ENCODE results near the gene TANGO2. TPM values are rescaled to one million over a fixed set of nuclear protein-coding genes. Genes with fewer than 3 reads are reported as not detected.
A peak's percentile ranks its signal among the peaks of the same experiment; 100 is the strongest.

The TANGO2 gene
- total RNA-seq, 2 experiments from 2014 or later, result 40.7 to 41.2 TPM

DNA sequence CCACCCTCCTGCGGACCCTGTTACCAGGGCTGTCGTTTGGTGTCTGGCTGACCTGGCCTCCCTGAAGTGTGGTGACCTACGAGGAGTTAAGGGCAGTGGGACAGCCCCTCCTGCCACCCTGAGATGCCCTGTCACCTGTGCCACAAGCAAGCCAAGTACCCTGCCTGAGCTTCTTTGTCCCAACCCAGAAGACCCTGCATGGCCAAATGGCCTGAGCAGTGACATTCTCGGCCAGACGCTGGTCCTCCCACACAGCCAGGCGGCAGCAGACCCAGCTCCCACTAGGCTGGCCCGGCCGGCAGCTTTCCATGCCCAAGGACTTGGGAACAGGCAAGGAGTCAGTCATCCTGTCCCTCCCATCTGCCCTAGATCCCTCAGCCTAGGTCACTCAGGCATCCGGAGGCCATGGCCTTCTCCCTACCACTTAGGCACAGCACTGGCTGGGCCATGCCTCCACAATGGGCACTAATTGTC lies 11.9 kb upstream of the TANGO2 start:
- no peak for DNase-seq
- POLR2A ChIA-PET, result no interaction called here
- ATAC-seq (ENCODE audit: low read depth), result no peak
- Mint-ChIP-seq H3K36me3 (no peaks in the 10 kb centered on the region), H3K4me3 (no peak overlapping the region), H3K9me3 (peaks cover under 1% of the 10 kb centered on the region), H3K27me3 (peaks cover 6% of the 10 kb centered on the region), H3K27ac (no peak overlapping the region), H3K4me1 (peaks cover 7% of the 10 kb centered on the region)

DNA sequence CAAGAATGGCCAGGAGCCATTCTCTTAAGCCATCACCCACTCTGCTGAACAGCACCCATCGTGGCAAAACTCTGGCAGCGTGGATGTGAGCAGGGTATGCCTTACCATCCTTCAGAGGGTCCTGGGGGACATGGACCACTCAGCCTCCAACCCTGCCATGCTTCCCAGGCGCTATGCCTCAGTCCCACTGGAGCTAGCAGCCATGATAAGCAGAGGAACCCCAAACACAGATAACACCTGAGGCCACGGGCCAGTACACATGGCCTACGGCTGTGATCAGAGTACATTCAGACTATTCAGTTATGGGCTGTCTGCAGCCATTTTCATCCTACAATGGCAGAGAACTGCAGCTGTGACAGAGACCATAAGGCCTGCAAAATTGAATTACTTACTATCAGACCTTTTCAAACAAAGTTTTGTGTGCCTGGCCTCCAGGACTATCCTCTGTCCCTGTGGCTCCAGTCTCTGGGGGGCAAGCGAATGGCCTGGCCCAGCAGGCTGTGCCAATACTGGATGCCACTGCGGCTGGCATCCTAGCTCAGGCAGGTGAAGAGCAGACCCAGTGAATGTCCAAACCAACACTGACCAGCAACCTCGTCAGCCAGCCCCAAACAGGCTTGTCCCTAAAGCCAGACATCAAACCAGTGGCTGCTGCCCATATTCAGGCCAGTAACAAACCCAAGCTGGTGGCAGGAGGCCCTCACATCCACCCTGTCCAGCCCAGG lies 11.2 kb upstream of the TANGO2 start:
- Mint-ChIP-seq H3K27ac (no peak overlapping the region), H3K36me3 (no peaks in the 10 kb centered on the region), H3K9me3 (no peaks in the 10 kb centered on the region), H3K4me1 (peaks cover 7% of the 10 kb centered on the region), H3K27me3 (peaks cover 6% of the 10 kb centered on the region), H3K4me3 (no peak overlapping the region)
- no peak for ATAC-seq (ENCODE audit: low read depth)
- DNase-seq, result no peak
- POLR2A ChIA-PET, result no interaction called here

DNA sequence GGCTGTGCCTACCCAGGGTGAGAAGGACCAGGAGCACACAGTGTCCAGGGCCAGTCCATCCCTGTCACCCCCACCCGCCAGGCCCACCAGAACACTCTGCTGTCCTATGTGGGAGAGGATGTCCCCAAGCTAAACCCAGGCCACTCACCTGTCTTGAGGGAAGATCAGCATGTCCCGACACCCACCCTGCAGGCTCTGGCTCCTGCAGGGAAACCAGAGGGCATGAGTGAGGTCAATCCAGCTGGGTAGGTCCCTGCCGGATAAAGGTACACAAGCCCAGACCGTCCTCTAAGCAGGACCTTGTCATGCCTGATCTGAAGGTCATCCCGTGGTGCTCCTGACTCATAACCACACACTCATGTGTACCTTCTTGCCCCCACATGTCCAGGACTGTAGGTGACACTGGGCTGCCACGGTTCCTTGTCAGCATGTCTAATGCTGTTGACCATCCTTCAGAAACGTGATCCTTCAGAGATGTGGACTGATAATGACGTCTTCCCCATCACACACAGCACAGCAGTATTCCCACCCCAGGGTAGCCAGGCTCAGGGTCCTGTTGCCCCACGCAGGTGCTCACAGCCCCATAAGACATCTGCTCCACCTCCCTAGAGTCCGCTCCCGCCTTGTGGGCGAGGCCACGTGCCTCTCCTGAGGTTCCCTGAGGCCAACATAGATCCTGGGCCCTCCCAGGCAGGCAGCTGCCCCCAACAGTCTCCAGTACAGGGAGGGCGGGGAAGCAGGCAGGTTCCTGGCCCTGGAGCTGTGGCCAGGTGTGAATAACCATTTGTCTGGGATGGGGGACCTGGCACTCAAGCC lies 10.4 kb upstream of the TANGO2 start:
- ATAC-seq (ENCODE audit: low read depth), result no peak
- H3K4me3 Mint-ChIP-seq, result no peak overlapping the region

DNA sequence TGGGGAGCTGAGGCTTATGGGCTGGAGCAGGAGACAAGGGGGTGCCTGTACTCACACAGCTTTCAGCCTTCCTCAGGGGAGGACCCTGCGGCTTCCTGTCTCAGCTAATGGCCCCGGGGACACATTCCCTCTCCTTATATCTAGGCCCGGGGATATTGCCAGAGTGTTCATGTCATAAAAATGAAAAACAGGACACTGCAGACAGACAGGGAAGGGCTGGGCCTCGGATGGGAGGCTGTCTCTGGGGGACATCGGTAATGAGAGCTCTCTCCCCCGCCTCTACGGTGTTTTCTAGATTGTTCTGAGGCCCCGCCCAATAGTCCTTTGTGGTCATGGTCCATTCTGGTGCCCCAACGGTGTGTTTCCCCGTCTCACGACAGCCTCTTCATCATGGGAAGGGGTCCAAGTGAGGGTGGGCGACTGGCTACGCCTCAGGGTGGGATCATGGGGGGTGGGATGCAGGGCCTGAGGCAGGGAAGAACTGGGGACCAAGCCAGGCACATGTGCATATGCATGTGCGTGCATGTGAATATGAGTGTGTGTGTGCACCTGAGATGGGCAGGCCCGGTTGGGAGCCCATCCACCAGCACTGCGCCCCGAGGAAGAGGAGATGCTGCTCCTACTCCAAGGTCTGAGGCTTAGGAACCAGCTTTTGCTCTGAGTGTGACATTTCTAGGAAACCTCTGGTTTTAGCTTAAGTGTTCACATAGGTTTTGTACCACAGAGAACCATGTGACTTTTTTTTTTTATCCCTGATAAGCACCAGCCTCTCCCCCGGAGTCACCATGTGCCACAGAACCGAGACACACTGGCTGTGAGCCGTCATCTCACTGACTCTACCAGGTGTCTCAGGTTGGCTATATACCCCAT lies 9.6 kb upstream of the TANGO2 start:
- H3K4me3 Mint-ChIP-seq, result no peak overlapping the region
- H3K27ac Mint-ChIP-seq, result no peak overlapping the region
- H3K36me3 Mint-ChIP-seq, result no peaks in the 10 kb centered on the region
- H3K4me1 Mint-ChIP-seq, result peaks cover 7% of the 10 kb centered on the region
- peaks cover 13% of the 10 kb centered on the region for H3K27me3 Mint-ChIP-seq
- DNase-seq, result no peak
- ATAC-seq (ENCODE audit: low read depth), result no peak
- no peaks in the 10 kb centered on the region for H3K9me3 Mint-ChIP-seq
- POLR2A ChIA-PET, result interaction anchor here (0.9 kb wide), 1 partner anchor 14 kb away, joined by 3 read pairs; no protein-coding TSS in a partner anchor

More for the DNA sequence above, 10.4 kb upstream of the TANGO2 start:
- Mint-ChIP-seq H3K9me3 (no peaks in the 10 kb centered on the region), H3K36me3 (no peaks in the 10 kb centered on the region), H3K4me1 (peaks cover 7% of the 10 kb centered on the region), H3K27me3 (peaks cover 14% of the 10 kb centered on the region), H3K27ac (no peak overlapping the region)
- POLR2A ChIA-PET, result interaction anchor here (0.9 kb wide), 1 partner anchor 14 kb away, joined by 3 read pairs; no protein-coding TSS in a partner anchor
- DNase-seq, result no peak

DNA sequence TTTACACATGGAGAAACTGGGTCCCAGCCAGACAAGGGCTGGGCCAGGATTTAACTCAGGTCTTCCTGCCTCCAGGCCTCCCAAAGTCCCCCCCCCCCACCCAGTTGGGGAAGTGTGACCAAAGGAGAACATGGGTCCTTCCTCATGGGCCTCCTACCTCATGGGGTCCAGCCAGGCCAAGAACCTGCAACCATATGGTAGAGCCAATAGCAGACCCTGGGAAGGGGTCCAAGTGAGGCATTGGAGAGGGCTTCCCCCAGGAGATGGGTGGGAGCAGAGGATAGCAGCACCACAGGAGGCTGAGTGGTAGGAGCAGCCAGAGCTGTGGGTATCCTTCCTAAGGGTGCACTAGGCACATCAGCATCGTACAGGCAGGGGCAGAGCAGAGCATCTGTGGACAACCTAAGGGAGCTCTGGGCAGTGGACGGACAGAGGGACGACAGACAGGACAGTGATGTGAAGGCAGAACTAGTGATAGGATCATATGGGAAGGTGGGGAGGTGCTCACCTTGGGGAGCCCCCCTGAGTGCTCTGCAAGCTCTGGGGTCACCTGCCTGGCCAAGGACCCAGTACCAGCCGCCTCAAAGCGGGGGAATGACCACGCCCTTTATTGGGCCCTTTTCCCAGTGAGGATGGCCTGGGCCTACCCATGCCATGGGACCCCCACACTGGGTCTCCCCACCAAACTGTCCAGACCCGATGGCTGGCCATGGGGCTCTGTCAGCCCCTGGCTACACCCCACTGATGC lies 8.7 kb upstream of the TANGO2 start:
- ATAC-seq (ENCODE audit: low read depth), result no peak
- Mint-ChIP-seq H3K9me3 (no peaks in the 10 kb centered on the region), H3K27ac (no peak overlapping the region), H3K27me3 (peaks cover 16% of the 10 kb centered on the region), H3K36me3 (no peaks in the 10 kb centered on the region), H3K4me1 (peaks cover 9% of the 10 kb centered on the region), H3K4me3 (no peak overlapping the region)
- DNase-seq, result no peak
- POLR2A ChIA-PET, result interaction anchor here (1.2 to 1.5 kb wide), 2 partner anchors 38 to 41 kb away, joined by 3 to 8 read pairs; no protein-coding TSS in a partner anchor

DNA sequence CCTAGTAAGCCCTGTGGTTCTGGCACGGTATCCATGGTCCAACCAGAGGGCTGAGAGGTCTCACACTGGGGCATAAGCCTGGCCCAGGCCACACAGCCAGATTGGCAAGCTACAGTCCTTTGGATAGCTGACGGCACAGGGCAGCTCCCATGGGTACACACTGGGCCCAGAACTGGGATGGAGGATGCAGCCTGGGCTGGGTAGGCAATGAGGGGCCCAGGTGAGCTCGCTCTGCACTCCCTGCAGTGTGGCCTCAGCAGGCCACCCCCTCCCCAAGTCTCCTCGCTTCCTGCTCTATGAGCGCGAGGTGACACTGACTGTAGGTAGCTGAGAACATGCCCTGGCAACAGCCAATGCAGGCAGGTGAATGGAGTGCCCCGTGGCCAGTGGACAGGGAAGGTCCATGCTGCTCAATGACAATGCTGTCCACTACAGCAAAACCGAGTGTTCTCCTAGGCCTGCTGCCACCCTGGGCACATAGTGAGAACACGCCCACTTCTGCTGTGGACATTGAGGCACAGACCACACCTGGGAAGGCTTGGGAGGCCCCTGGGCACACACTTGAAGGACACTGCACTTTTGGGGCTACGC lies 8.1 kb upstream of the TANGO2 start:
- ATAC-seq (ENCODE audit: low read depth) (no peak), DNase-seq (no peak)
- Mint-ChIP-seq H3K4me3 (no peak overlapping the region), H3K4me1 (peaks cover 12% of the 10 kb centered on the region), H3K27ac (no peak overlapping the region), H3K9me3 (no peaks in the 10 kb centered on the region), H3K27me3 (peaks cover 22% of the 10 kb centered on the region), H3K36me3 (no peaks in the 10 kb centered on the region)
- POLR2A ChIA-PET, result interaction anchor here (1.2 to 1.5 kb wide), 2 partner anchors 38 to 41 kb away, joined by 3 to 8 read pairs; no protein-coding TSS in a partner anchor

DNA sequence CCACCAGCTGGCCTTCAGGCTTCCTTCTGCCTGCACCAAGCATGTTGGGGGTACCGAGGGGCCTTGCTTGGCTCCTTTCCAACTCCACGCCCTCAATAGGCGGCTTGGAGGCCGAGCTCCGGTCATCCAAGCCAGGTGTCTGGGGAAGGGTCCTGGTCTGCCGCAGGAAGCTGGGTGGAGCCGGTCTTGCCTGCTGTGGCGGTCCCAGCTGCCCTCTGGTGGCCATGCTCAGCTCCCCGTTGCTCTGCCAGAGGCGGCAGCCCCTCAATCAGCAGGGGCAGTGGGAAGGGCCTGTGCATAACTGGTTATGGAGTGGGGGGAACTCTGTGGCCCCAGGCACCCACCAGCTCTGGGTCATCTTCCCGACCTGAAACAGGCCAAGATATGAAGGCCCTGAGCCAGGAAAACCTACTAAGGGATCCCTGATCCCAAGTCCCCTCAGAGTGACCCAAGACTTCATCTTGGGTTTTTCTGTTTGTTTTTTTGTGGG lies 7.5 kb upstream of the TANGO2 start:
- Mint-ChIP-seq H3K4me3 (no peak overlapping the region), H3K27me3 (peaks cover 27% of the 10 kb centered on the region), H3K36me3 (no peaks in the 10 kb centered on the region), H3K27ac (no peak overlapping the region), H3K4me1 (peaks cover 12% of the 10 kb centered on the region), H3K9me3 (no peaks in the 10 kb centered on the region)
- no peak for ATAC-seq (ENCODE audit: low read depth)
- DNase-seq, result peak; percentile 63
- POLR2A ChIA-PET, result interaction anchor here (1.5 kb wide), 1 partner anchor 42 kb away, joined by 8 read pairs; no protein-coding TSS in a partner anchor

DNA sequence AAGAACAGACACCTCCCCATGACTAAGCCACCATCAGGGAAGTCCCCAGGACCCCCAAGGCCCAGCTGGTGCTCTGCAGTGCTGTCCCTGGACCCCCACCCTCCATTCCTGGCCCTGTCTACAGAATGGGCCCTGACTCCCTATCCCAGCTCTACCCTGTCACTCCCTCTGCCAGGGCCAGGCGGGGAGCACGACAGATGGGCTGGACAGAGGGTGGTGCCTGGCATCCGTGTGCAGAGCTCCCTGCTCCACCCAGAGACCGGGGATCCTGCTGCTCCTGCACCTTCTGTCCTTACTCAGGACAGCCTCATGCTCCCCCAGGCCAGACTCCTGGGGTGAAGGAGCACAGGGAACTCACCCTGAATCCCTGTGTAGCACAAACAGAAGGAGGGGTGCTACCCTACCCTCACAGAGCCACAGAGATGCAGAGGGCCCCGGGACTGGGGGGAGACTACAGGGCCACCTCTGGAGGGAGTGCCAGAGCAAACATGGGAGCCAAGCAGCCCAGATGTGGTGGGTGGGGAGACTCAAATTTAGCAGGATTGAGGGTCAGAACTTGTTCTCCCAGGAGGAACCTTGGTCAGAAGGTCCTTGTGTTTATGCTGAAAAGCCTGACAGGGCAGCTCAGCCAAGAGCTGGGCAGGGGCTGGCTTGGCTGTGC lies 6.3 kb upstream of the TANGO2 start:
- POLR2A ChIA-PET, result interaction anchor here (0.9 kb wide), 1 partner anchor 104 kb away, joined by 3 read pairs; no protein-coding TSS in a partner anchor
- H3K4me1 Mint-ChIP-seq, result peaks cover 12% of the 10 kb centered on the region

DNA sequence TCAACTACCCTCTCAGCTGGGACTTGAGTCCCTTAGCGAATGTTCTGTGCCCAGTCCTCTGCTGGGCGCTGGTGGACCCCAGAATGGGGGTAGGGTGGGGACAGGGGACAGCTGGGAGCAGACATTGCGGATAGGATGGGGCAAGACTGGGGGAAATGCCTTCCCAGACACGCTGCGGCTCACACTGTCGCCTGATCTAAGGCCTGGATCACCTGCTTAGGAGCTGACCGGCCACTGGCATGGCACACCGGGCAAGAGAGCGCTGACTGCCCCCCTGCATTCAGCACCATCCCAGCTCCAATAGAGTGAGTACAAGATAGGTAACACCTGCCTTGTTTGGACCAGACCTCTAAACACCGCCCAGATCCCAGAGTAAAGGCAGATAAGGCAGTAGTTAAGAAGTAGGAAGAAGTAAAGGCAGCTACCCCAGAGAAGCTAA lies 5.7 kb upstream of the TANGO2 start:
- ATAC-seq (ENCODE audit: low read depth), result no peak
- Mint-ChIP-seq H3K27ac (no peak overlapping the region), H3K36me3 (no peaks in the 10 kb centered on the region), H3K27me3 (peaks cover 35% of the 10 kb centered on the region), H3K9me3 (no peaks in the 10 kb centered on the region), H3K4me1 (peaks cover 12% of the 10 kb centered on the region), H3K4me3 (peak overlapping the region; percentile 42)
- DNase-seq, result no peak
- POLR2A ChIA-PET, result interaction anchor here (0.9 kb wide), 1 partner anchor 103 kb away, joined by 3 read pairs; no protein-coding TSS in a partner anchor

More for the DNA sequence above, 6.3 kb upstream of the TANGO2 start:
- H3K27ac Mint-ChIP-seq, result no peak overlapping the region
- DNase-seq (no peak), ATAC-seq (ENCODE audit: low read depth) (no peak)
- H3K4me3 Mint-ChIP-seq, result no peak overlapping the region
- H3K36me3 Mint-ChIP-seq, result no peaks in the 10 kb centered on the region
- peaks cover 35% of the 10 kb centered on the region for H3K27me3 Mint-ChIP-seq
- no peaks in the 10 kb centered on the region for H3K9me3 Mint-ChIP-seq

DNA sequence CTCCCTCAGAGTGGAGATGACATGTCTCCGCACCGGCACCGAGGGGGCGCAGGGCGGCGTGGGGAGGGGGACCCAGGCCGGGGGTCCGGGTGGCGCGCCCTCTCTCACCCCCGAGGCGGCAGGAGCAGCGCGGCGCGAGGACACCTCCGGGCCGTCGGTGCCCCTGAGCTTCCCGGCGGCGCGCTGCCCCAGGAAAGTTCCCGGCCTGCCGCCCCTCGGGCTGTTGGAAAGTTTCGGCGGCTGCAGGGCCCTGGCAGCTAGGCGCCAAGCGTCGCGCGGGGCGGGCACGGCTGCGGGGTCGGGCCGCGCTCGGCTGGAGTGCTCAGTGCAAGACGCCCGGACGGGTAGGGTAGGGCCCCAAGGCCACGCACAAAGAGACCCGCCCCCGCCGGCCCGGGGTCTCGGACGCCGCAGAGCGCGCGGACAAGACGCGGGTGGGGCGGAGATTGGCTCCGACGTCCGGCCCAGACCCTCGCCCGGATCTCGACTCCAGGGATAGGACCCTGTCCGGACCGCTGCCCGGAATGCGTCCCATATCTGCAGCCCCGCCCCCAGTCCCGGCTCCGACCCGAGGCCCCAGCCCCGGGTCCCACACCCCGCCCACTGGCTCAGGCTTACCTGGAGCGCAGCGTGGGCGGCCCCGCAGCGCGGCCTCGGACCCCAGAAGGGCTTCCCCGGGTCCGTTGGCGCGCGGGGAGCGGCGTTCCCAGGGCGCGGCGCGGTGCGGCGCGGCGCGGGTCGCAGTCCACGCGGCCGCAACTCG lies 4.8 kb upstream of the TANGO2 start:
- H3K9me3 Mint-ChIP-seq, result no peaks in the 10 kb centered on the region
- H3K27ac Mint-ChIP-seq, result no peak overlapping the region
- peaks cover 1% of the 10 kb centered on the region for H3K36me3 Mint-ChIP-seq
- ATAC-seq (ENCODE audit: low read depth), result no peak
- H3K27me3 Mint-ChIP-seq, result peaks cover 35% of the 10 kb centered on the region
- POLR2A ChIA-PET, result interaction anchor here (0.9 kb wide), 1 partner anchor 102 kb away, joined by 3 read pairs; no protein-coding TSS in a partner anchor
- DNase-seq, result no peak
- H3K4me1 Mint-ChIP-seq, result peaks cover 14% of the 10 kb centered on the region
- H3K4me3 Mint-ChIP-seq, result no peak overlapping the region

Measured in activated naive CD8-positive, alpha-beta T cell treated with anti-CD3 and anti-CD28 coated beads, Interleukin-2, amount 10 ng/mL, durations not matched to agents 7 days and 5 days (primary cell).